Measurements from ENCODE around the gene METTL16.

Gene METTL16

GRCh38 chr17:2398655-2399571 is 112.8 kb downstream of the METTL16 start:
- Histone ChIP-seq H2AFZ (ENCODE audit: insufficient read depth, low read length, poor library complexity) (peak overlapping the region; percentile 82), H3K27me3 (ENCODE audit: insufficient read depth, low read length) (no peaks in the 10 kb centered on the region), H2BK12ac (ENCODE audit: low read length) (peak overlapping the region; percentile 90), H3K9me3 (ENCODE audit: insufficient read depth, low read depth, low read length) (no peaks in the 10 kb centered on the region), H3K79me1 (ENCODE audit: low read length) (peaks cover 48% of the 10 kb centered on the region), H3K4me1 (ENCODE audit: control insufficient read depth in 1 of 2, insufficient read depth in 2 of 2, low read length in 2 of 2) (peaks cover 34 to 43% of the 10 kb centered on the region in 2 experiments), H2BK120ac (ENCODE audit: insufficient read depth, low read length, poor library complexity) (peak overlapping the region; percentile 95), H3K18ac (ENCODE audit: low read length) (peak overlapping the region; percentile 99), H3K79me2 (ENCODE audit: control insufficient read depth, insufficient read depth, low read length, poor library complexity) (peaks cover 21% of the 10 kb centered on the region), H3K4ac (ENCODE audit: low read depth, low read length) (peak overlapping the region; percentile 97), H2AK5ac (ENCODE audit: low read length) (peak overlapping the region; percentile 97), H4K12ac (ENCODE audit: low read depth, low read length) (peak overlapping the region; percentile 91), H3K4me2 (ENCODE audit: low read length) (peak overlapping the region; percentile 60), H3K23ac (ENCODE audit: low read length) (no peak overlapping the region), H3K4me3 (ENCODE audit: low read depth, low read length) (peak overlapping the region; percentile 56), H4K91ac (ENCODE audit: low read depth, low read length) (peak overlapping the region; percentile 99), H4K8ac (ENCODE audit: low read depth, low read length) (peak overlapping the region; percentile 97), H3K9ac (ENCODE audit: low read length) (peak overlapping the region; percentile 29), H3K36me3 (ENCODE audit: control insufficient read depth in 1 of 2, insufficient read depth in 2 of 2, low read length in 2 of 2) (no peaks in the 10 kb centered on the region), H2BK5ac (ENCODE audit: low read depth, low read length, poor library complexity) (peak overlapping the region; percentile 96), H3K14ac (ENCODE audit: low read length) (peak overlapping the region; percentile 99), H3K27ac (ENCODE audit: low read depth, low read length) (peak overlapping the region; percentile 94)
- no CpG with 5 or more reads among the region's 55 CpGs for WGBS (ENCODE audit: extremely low coverage, insufficient coverage, insufficient read length)
- peak in 1 of 2 donors; percentile 66 for DNase-seq

GRCh38 chr17:2398182-2398581 is 113.5 kb downstream of the METTL16 start:
- peak overlapping the region; percentile 24 for H2BK5ac ChIP-seq (ENCODE audit: low read depth, low read length, poor library complexity)
- peaks cover 53% of the 10 kb centered on the region for H3K79me1 ChIP-seq (ENCODE audit: low read length)
- no peak overlapping the region for H4K8ac ChIP-seq (ENCODE audit: low read depth, low read length)
- H2BK12ac ChIP-seq (ENCODE audit: low read length) = peak overlapping the region; percentile 74
- H2AK5ac ChIP-seq (ENCODE audit: low read length) = peak overlapping the region; percentile 92
- no peaks in the 10 kb centered on the region for H3K27me3 ChIP-seq (ENCODE audit: insufficient read depth, low read length)
- H3K14ac ChIP-seq (ENCODE audit: low read length) = peak overlapping the region; percentile 82
- DNase-seq = no peak
- H3K36me3 ChIP-seq (ENCODE audit: control insufficient read depth in 1 of 2, insufficient read depth in 2 of 2, low read length in 2 of 2) = no peaks in the 10 kb centered on the region
- H3K18ac ChIP-seq (ENCODE audit: low read length) = peak overlapping the region; percentile 69
- no peak overlapping the region for H3K9ac ChIP-seq (ENCODE audit: low read length)
- no CpG with 5 or more reads among the region's 10 CpGs for WGBS (ENCODE audit: extremely low coverage, insufficient coverage, insufficient read length)
- peak overlapping the region; percentile 60 for H3K4me2 ChIP-seq (ENCODE audit: low read length)
- no peaks in the 10 kb centered on the region for H3K9me3 ChIP-seq (ENCODE audit: insufficient read depth, low read depth, low read length)
- H3K4me1 ChIP-seq (ENCODE audit: control insufficient read depth in 1 of 2, insufficient read depth in 2 of 2, low read length in 2 of 2) = peaks cover 35 to 44% of the 10 kb centered on the region in 2 experiments
- H3K27ac ChIP-seq (ENCODE audit: low read depth, low read length) = peak overlapping the region; percentile 57
- H3K4ac ChIP-seq (ENCODE audit: low read depth, low read length) = peak overlapping the region; percentile 44
- peaks cover 25% of the 10 kb centered on the region for H3K79me2 ChIP-seq (ENCODE audit: control insufficient read depth, insufficient read depth, low read length, poor library complexity)
- no peak overlapping the region for H3K23ac ChIP-seq (ENCODE audit: low read length)
- H4K12ac ChIP-seq (ENCODE audit: low read depth, low read length) = peak overlapping the region; percentile 54
- H2AFZ ChIP-seq (ENCODE audit: insufficient read depth, low read length, poor library complexity) = peak overlapping the region; percentile 82
- H4K91ac ChIP-seq (ENCODE audit: low read depth, low read length) = peak overlapping the region; percentile 95
- H3K4me3 ChIP-seq (ENCODE audit: low read depth, low read length) = peak overlapping the region; percentile 45
- peak overlapping the region; percentile 48 for H2BK120ac ChIP-seq (ENCODE audit: insufficient read depth, low read length, poor library complexity)

- Histone ChIP-seq H3K36me3 (ENCODE audit: control insufficient read depth in 1 of 2, insufficient read depth in 2 of 2, low read length in 2 of 2) (no peaks in the 10 kb centered on the region), H2AK5ac (ENCODE audit: low read length) (peak overlapping the region; percentile 92), H2AFZ (ENCODE audit: insufficient read depth, low read length, poor library complexity) (no peak overlapping the region), H3K4ac (ENCODE audit: low read depth, low read length) (peak overlapping the region; percentile 44), H3K14ac (ENCODE audit: low read length) (peak overlapping the region; percentile 59), H3K23ac (ENCODE audit: low read length) (no peak overlapping the region), H3K4me3 (ENCODE audit: low read depth, low read length) (no peak overlapping the region), H3K79me1 (ENCODE audit: low read length) (peaks cover 57% of the 10 kb centered on the region), H3K27ac (ENCODE audit: low read depth, low read length) (peak overlapping the region; percentile 88), H2BK120ac (ENCODE audit: insufficient read depth, low read length, poor library complexity) (peak overlapping the region; percentile 49), H3K4me1 (ENCODE audit: control insufficient read depth in 1 of 2, insufficient read depth in 2 of 2, low read length in 2 of 2) (peaks cover 35 to 43% of the 10 kb centered on the region in 2 experiments), H3K27me3 (ENCODE audit: insufficient read depth, low read length) (no peaks in the 10 kb centered on the region), H3K18ac (ENCODE audit: low read length) (peak overlapping the region; percentile 71), H2BK5ac (ENCODE audit: low read depth, low read length, poor library complexity) (peak overlapping the region; percentile 53), H3K9me3 (ENCODE audit: insufficient read depth, low read depth, low read length) (no peaks in the 10 kb centered on the region), H2BK12ac (ENCODE audit: low read length) (peak overlapping the region; percentile 74), H3K4me2 (ENCODE audit: low read length) (peak overlapping the region; percentile 57), H3K79me2 (ENCODE audit: control insufficient read depth, insufficient read depth, low read length, poor library complexity) (peaks cover 26% of the 10 kb centered on the region), H4K8ac (ENCODE audit: low read depth, low read length) (peak overlapping the region; percentile 72), H4K91ac (ENCODE audit: low read depth, low read length) (peak overlapping the region; percentile 95), H4K12ac (ENCODE audit: low read depth, low read length) (peak overlapping the region; percentile 30), H3K9ac (ENCODE audit: low read length) (peak overlapping the region; percentile 50)
- no peak for DNase-seq
- no CpG with 5 or more reads among the region's 12 CpGs for WGBS (ENCODE audit: extremely low coverage, insufficient coverage, insufficient read length)
Observed at GRCh38 chr17:2397247-2398171, 114.2 kb downstream of the METTL16 start.
